ENCODE results near the gene BCAS3.

DNA sequence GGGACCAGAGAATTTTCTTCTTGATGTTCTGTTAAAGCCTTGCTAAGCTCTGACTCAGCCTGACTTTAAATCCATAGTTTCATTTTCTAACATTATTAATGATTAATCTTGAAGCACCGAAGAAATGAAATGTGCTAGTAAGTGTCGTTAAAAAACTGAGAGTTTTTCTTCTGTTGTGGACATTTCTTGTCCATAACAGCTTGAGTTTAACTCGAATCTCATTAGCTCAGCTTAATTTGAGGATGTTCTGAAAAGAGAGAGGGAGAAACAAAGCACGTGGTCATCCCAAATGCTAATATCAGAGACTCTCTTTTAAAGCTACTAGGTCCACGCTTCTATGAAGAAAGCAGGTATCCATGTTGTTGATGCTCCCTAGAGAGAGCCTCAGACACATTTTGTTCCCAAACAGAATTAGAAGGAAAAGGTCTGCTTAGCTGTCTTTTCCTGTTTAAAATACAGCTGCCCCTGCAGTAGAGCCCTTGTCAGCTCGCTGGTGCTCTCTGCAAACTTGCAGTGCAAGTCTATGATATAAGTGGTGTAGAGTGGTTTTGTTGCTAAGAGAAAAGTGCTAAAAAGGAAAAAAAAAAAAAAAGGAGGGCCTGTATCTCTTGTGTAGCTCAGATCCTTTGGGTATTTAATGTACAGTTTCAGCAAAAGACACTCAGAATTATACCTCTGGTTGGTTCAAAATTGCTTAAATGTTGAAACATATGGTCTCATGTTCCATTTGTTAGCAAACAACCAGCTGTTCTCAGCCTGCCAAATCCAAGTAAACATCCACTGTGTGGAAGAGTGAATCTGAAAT, 530.9 kb downstream of the BCAS3 start:
- TF ChIP-seq POLR2A (IDR thresholded peaks at IDR 0.05) = no peak
- no peak for TF ChIP-seq CTCF (IDR thresholded peaks at IDR 0.05)
